Right kidney (tissue), 9 donors: ENCODE data around the gene ZNF653.
A peak's percentile ranks its signal among the peaks of the same experiment; 100 is the strongest.

Experiments
- DNase-seq: peaks from one replicate; pipeline ENCODE4 v3.0.0-alpha.2; 2016
- long read RNA-seq, 8 donors: transcript quantifications; one replicate each; lab custom pipeline, GENCODE V29; 2026

ZNF653 gene, protein sequence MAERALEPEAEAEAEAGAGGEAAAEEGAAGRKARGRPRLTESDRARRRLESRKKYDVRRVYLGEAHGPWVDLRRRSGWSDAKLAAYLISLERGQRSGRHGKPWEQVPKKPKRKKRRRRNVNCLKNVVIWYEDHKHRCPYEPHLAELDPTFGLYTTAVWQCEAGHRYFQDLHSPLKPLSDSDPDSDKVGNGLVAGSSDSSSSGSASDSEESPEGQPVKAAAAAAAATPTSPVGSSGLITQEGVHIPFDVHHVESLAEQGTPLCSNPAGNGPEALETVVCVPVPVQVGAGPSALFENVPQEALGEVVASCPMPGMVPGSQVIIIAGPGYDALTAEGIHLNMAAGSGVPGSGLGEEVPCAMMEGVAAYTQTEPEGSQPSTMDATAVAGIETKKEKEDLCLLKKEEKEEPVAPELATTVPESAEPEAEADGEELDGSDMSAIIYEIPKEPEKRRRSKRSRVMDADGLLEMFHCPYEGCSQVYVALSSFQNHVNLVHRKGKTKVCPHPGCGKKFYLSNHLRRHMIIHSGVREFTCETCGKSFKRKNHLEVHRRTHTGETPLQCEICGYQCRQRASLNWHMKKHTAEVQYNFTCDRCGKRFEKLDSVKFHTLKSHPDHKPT
- long read RNA-seq, donor 1, result 0 reads
- long read RNA-seq, donor 2, result 0 reads
- long read RNA-seq, donor 3, result 0 reads
- long read RNA-seq, donor 4, result 0 reads
- long read RNA-seq, donor 5, result 0 reads
- long read RNA-seq, donor 6, partial matches to known transcripts, result 0 of 2 reads
- long read RNA-seq, donor 6, other reads (novel, unspliced or antisense), result 0 of 2 reads
- long read RNA-seq, donor 7, result 0 reads
- long read RNA-seq, donor 8, partial matches to known transcripts, result 0 of 1 reads
- long read RNA-seq, donor 8, other reads (novel, unspliced or antisense), result 0 of 1 reads

DNA sequence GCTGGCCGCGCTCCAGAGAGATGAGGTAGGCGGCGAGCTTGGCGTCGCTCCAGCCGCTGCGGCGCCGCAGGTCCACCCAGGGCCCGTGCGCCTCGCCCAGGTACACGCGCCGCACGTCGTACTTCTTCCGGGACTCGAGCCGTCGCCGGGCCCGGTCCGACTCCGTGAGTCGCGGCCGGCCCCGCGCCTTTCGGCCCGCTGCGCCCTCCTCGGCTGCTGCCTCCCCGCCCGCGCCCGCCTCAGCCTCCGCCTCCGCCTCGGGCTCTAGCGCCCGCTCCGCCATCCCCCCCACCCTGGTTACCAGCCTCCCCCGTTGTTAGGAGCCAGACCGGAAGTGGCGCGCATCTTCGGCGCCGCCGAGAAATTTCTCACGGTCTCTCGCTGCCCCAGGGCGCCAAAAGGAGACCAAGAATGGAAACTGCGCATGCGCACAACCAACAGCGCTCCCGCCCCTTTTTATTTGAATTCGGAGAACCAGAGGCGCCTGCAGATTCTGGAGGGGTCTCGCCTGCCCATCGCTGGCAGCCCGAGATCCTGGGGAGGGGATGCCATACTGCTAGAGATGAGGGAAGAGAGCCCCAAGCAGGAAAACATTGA is at the start of gene ZNF653:
Gene ZNF653 (minus strand): TSS at position 336 of the 597 bp plus-strand sequence. CDS start 53 bp downstream, at position 283.
- peak; percentile 97 for DNase-seq

DNA sequence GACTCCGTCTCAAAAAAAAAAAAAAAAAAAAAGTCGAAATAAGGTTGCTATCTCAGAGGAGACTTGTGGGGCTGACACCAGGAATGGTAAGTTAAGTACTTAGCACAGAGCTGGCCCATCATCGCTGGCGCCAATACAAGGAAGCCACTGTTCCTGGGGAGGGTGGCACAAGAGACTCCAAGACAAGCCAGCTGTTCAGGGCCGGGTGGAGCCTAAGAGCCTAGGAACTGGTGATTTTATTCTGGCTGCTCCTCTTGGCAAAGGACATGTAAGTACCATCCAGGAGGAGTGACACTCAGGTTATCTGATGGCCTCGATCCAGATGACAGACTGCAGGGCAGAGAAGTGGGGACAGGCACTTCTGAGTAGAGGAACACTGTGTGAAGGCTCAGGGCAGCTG is 49.6 kb upstream of the ZNF653 start:
- DNase-seq, result no peak

DNA sequence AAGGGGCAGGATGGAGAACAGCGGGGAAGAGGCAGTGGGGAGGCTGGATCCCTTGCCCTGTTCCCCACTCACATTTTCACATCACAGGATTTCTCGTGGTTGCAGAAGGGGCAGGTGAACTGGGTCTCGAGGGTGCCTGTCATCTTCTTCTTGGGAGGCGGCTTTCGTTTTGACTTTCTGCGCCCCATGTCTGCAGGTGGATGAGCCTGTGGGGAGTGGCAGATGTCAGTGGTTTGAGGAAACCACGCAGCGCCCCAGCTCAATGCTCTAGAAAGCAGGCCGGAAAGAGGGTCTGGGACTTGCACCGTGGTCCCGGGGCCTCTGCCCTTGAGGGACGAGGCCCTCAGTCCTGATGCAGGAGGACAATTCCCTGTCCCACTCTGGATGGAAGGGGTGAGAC is 48.5 kb upstream of the ZNF653 start:
- no peak for DNase-seq

GRCh38 chr19:11552666-11553372 is 47.2 kb upstream of the ZNF653 start:
- no peak for DNase-seq

- DNase-seq, result no peak
These were observed 46.1 kb upstream of the ZNF653 start for GRCh38 chr19:11551603-11552235.

GRCh38 chr19:11550265-11550664 is 44.6 kb upstream of the ZNF653 start:
- DNase-seq, result no peak

GRCh38 chr19:11549386-11549953 is 43.8 kb upstream of the ZNF653 start:
- no peak for DNase-seq

DNA sequence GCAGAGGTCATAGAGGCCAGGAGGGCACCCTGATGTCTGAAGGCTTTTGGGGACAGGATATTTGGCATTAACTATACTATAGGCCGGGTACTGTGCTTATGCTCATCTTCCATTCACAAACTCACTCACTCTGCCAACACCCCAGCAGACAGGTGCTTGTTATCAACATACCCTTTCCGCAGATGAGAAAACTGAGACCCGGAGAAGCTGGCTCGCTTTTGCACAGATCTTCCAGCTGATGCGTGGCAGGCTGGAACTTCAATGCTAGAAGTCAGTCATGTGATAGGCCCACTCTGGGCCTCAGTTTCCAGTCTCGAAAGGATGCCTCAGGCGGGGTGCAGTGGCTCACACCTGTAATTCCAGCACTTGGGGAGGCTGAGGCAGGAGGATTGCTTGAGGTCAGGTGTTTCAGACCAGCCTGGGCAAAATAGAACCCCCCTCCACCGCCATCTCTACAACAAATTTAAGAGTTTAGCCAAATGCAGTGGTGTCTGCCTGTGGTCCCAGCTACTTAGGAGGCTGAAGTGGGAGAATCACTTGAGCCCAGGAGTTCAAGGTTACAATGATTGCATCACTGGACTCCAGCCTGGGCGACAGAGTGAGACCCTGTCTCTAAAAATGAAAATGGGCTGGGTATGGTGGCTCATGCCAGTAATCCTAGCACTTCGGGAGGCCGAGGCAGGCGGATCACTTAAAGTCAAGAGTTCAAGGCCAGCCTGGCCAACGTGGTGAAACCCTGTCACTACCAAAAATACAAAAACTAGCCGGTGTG is 42.5 kb upstream of the ZNF653 start:
- no peak for DNase-seq

DNA sequence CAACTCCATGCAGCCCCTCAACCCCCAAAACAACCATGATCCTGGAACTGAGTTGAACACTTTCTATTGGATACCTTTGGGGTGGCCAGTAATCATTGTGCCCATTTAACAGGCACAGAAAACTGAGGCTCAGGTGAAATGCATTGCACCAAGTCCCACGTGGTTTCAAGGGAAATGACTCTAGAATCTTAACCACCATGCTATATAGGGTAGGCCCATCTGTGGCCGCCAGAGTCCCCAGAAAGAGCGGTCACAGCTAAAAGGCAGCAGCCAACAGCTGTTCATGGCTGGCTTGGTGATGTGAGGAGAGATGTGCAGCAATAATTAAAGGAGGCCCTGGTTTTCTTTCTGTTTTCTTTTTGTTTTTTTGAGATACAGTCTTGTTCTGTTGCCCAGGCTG is 35.6 kb upstream of the ZNF653 start:
- no peak for DNase-seq

DNA sequence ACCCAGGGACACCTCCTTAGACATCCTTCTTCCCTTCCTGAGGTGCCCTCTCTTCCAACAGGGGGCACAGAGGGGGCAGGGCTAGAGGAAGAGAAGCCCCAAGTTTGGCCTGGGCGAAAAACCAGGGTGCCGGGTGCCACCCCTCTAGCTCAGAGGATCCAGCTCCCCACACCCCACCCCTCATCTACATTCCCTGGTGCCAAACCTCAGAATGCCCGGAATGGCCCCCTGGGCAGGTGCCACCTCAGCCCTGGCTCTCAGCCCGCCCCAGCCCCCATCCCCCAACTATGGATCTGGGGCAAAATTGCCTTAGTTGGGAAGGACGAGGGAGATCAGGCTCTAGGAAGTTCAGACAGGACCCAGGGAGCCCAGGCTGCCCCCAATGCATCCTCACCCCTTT is 35.0 kb upstream of the ZNF653 start:
- DNase-seq, result no peak

DNA sequence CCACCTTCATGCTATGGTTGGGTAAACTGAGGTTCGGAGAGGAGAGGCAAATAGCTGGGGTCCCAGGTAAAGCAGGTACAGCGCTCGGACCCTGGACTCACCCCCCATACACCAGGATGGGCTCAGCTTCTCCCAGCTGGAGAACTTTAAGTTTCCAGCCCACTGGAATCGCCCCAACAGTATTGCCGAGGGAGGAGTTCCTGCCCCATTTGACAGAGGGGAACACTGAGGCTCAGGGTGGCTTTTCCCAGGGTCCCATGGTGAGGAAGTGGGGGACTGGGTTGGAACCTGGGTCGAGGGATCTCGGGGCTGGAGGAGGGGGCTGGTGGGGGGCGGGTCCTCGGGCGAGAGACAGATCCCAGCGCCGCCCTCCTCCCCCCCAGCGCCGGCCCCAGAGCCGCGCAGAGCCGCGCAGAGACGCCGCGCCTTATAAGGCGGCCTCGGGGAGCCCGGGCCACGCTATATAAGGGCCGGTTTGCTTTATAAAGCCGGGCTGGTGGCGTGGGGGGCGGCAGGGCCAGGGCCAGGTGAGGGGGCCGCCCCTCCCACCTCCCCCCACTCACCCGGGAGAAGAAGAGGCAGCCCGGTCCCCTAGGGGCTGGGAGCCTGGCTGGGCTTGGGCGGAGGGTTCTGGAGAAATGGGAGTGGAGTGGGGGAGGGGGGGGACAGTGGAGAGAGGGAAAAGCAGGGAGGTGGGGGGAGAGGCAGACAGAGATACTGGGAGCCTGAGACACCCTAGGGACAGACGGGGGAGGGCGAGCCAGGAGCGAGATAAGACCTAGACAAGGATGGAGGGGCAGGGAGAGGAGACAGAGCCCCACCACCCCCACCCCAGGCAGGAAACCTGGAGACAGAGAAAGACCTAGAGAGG is 34.1 kb upstream of the ZNF653 start:
- DNase-seq, result peak; percentile 23

- peak; percentile 43 for DNase-seq
These were observed 32.8 kb upstream of the ZNF653 start, which contains the start of gene CNN1 for GRCh38 chr19:11538232-11539036. Gene CNN1 (plus strand): TSS chr19:11538851. CDS start chr19:11538928, 77 bp downstream.

- peak; percentile 88 for DNase-seq
These were observed 30.4 kb upstream of the ZNF653 start for GRCh38 chr19:11535792-11536595.

GRCh38 chr19:11534948-11535347 is 29.3 kb upstream of the ZNF653 start:
- DNase-seq, result no peak

DNA sequence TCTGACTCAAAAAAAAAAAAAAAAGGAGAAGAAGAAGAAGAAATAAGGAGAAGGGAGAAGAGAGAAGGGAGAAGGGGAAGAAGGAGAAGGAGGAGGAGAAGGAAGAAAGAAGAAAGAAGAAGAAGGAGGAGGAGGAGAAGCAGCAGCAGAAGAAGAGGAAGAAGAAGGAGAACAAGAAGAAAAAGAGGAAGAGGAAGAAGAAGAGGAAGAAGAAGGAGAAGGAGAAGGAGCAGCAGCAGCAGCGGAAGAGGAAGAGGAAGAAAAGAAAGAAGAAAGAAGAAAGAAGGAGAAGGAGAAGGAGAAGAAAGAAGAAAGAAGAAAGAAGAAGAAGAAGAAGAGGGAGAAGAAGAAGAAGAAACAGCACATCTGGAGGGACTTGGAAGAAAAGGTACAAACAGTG is 28.9 kb upstream of the ZNF653 start:
- DNase-seq, result no peak

GRCh38 chr19:11530432-11530831 is 24.8 kb upstream of the ZNF653 start:
- no peak for DNase-seq

DNA sequence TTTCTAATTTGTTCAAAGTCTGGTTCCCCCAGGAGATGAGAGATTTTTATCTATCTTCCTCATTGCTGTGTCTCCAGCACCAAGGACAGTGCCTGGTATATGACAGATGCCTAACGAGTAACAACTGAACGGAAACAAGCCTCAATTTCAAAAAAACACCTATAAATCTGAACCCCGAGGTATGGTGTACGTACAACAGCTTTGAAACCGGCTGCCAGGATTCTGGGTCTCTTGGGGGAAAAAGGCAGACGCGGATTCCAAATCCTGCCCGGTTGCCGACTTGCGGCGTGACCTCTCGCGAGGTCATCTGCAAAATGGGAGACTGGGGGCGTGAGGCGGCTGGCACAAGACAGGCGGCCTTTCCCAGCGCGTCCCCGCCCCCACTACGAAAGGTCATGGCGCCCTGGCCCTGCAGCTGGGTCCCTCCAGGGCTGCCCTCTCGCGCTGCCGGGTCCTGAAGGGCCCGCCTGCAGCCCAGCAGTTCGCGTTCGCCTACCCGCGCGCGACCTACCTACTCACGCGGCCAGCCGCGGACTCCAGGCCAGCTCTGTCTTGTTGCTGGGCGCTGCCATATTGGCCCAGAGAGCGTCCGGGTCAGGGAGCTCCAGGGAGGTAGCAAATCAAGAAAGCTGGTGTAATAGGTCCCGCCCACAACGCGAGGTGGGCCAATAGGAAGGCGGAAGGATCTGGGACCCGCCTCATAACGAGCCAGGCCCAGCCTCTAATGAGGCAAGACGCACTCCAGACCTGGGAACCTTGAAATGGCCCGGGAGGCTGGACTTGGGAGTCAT is 23.1 kb upstream of the ZNF653 start, which contains the start of gene ECSIT:
Gene ECSIT (minus strand): TSS at position 584 of the 791 bp plus-strand sequence. CDS start 9,964 bp downstream, outside the sequence.
- DNase-seq, result peak; percentile 98
